A549 (cell line): ENCODE results near the gene ADAM12. TPM values are rescaled to one million over a fixed set of nuclear protein-coding genes. Genes with fewer than 3 reads are reported as not detected.

ENCODE experiments used
- ATAC-seq, 2 experiments: fragments of 200-7000 bp in 1 of 2; fragments of >200 bp in 1 of 2; cut with Nextera tagmentation in 1 of 2; cut with Tn5 transposase in 1 of 2; 3 replicates each; pipeline versions ENCODE4 v1.8.0 to v1.9.1; 2018 to 2020; ENCODE audit warnings: mild to moderate bottlenecking in 1 of 2, moderate library complexity in 1 of 2
- CTCF ChIA-PET: fragments of 300-600 bp; sonication (Branson Sonifier 250); formaldehyde crosslinking; extraction: SDS; loops from one replicate; lab custom pipeline; 2021; ENCODE audit warnings: antibody characterized with exemption, inconsistent platforms; lab: Yijun Ruan, JAX
- POLR2A ChIA-PET: fragments of 350-600 bp; formaldehyde crosslinking; extraction: SDS; loops from one replicate; lab custom pipeline; 2021; ENCODE audit warnings: antibody characterized with exemption, inconsistent platforms; lab: Yijun Ruan, JAX
- DNase-seq, 2 experiments: peaks; one replicate each; pipeline versions ENCODE4 v3.0.0 to v3.0.0-alpha.2; 2011 to 2016; ENCODE audit warnings: low read depth in 1 of 2, low spot score in 1 of 2
- FAIRE-seq: peaks from 2 replicates; lab custom pipeline; 2011; peaks lifted over from hg19 to GRCh38; lab: Jason Lieb, UNC
- H3K27ac ChIP-seq, 2 experiments: fragments of >200 bp; sonication (Bioruptor Twin); formaldehyde crosslinking; 3 replicates each; pipeline ENCODE4 v1.5.1; 2016 to 2017
- H3K4me1 ChIP-seq: fragments of >200 bp; sonication (Bioruptor Twin); formaldehyde crosslinking; 3 replicates; pipeline ENCODE4 v1.6.1; 2016
- H3K4me2 ChIP-seq: fragments of >200 bp; sonication (Bioruptor Twin); formaldehyde crosslinking; 3 replicates; pipeline ENCODE4 v1.6.1; 2016
- H3K4me3 ChIP-seq: fragments of >200 bp; sonication (Bioruptor Twin); formaldehyde crosslinking; 3 replicates; pipeline ENCODE4 v1.5.1; 2016
- H3K9me3 ChIP-seq: fragments of >200 bp; sonication (Bioruptor Twin); formaldehyde crosslinking; 3 replicates; pipeline ENCODE4 v1.6.1; 2016
- CBX2 ChIP-seq: fragments of 200-600 bp; sonication (generic); IDR thresholded peaks from 2 replicates; pipeline ENCODE4 v1.6.1; 2016; ENCODE audit warnings: low read depth, mild to moderate bottlenecking, borderline replicate concordance
- CHD4 ChIP-seq: fragments of 200-600 bp; sonication (generic); IDR thresholded peaks from 2 replicates; pipeline ENCODE4 v1.6.1; 2016; ENCODE audit warnings: antibody characterized with exemption, mild to moderate bottlenecking, borderline replicate concordance
- EHMT2 ChIP-seq: fragments of 200-600 bp; sonication (generic); IDR thresholded peaks from 2 replicates; pipeline ENCODE4 v1.6.1; 2016; ENCODE audit warnings: antibody characterized with exemption, low read depth, mild to moderate bottlenecking, moderate library complexity
- EP300 ChIP-seq, 2 experiments: fragments of >200 bp; sonication (Bioruptor Twin); formaldehyde crosslinking; IDR thresholded peaks; 2 replicates in 1 of 2; 3 replicates in 1 of 2; pipeline ENCODE4 v1.6.1; 2016 to 2017
- KDM1A ChIP-seq: fragments of 200-600 bp; sonication (generic); IDR thresholded peaks from 2 replicates; pipeline ENCODE4 v1.6.1; 2016; ENCODE audit warnings: low read depth, mild to moderate bottlenecking
- KDM5A ChIP-seq: fragments of 200-600 bp; sonication (generic); IDR thresholded peaks from 2 replicates; pipeline ENCODE4 v1.6.1; 2016; ENCODE audit warnings: antibody characterized with exemption, mild to moderate bottlenecking
- NPAS2 ChIP-seq: fragments of 250-450 bp; sonication (Bioruptor Pico); IDR thresholded peaks from 2 replicates; pipeline ENCODE4 v1.8.0; 2022; ENCODE audit warnings: mild to moderate bottlenecking, moderate library complexity, borderline replicate concordance
- PHF8 ChIP-seq: fragments of 200-600 bp; sonication (generic); IDR thresholded peaks from 2 replicates; pipeline ENCODE4 v1.6.1; 2016; ENCODE audit warnings: low read depth, mild to moderate bottlenecking, antibody characterized with exemption, moderate library complexity, borderline replicate concordance
- POLR2AphosphoS2 ChIP-seq: conservative IDR thresholded peaks from 2 replicates; pipeline ENCODE4 v1.6.1; 2012; ENCODE audit warnings: low read length, improper control_type of control experiment, inconsistent platforms
- RFX5 ChIP-seq: fragments of 450-650 bp; IDR thresholded peaks from 2 replicates; pipeline ENCODE4 v1.7.1; 2014; ENCODE audit warnings: antibody characterized with exemption, mild to moderate bottlenecking, moderate library complexity
- RNF2 ChIP-seq: fragments of 200-600 bp; sonication (generic); IDR thresholded peaks from 2 replicates; pipeline ENCODE4 v1.6.1; 2016; ENCODE audit warnings: low read depth, mild to moderate bottlenecking, antibody characterized with exemption, moderate library complexity, borderline replicate concordance
- SREBF2 ChIP-seq: fragments of 450-650 bp; IDR thresholded peaks from 2 replicates; pipeline ENCODE4 v1.6.1; 2014; ENCODE audit warnings: mild to moderate bottlenecking, moderate library complexity
- ZC3H11A ChIP-seq: fragments of 450-650 bp; IDR thresholded peaks from 2 replicates; pipeline ENCODE4 v1.6.1; 2014; ENCODE audit warnings: antibody characterized with exemption, mild to moderate bottlenecking
- ZFP36 ChIP-seq: fragments of 450-650 bp; IDR thresholded peaks from 2 replicates; pipeline ENCODE4 v1.6.1; 2014; ENCODE audit warnings: borderline replicate concordance; ENCODE audit not compliant: partially characterized antibody
- WGBS: methylation state at CpG from one replicate; pipeline ENCODE4 v1.1.6; 2017; ENCODE audit errors: missing lambda C conversion rate; 5-methylcytosine and 5-hydroxymethylcytosine counted together
- polyA plus RNA-seq, 4 experiments: library from polyadenylated mRNA; depleted of rRNA in 3 of 4; stranded (reverse); fragments of >200 nt; fragmentation: RNase III in 1 of 4; extraction: RNeasy Plus Mini Kit Qiagen cat#74134 plus additional on column Dnase treatment in 1 of 4; gene quantifications; 2 replicates in 3 of 4; 3 replicates in 1 of 4; pipeline ENCODE4 v1.2.3, GENCODE V29; 2011 to 2017
- TF ChIP-seq, protein P1 (sequence below): fragments of 200-600 bp; sonication (generic); IDR thresholded peaks from 2 replicates; pipeline ENCODE4 v1.6.1; 2016; ENCODE audit warnings: antibody characterized with exemption, mild to moderate bottlenecking, moderate library complexity
- TF ChIP-seq, protein P2 (sequence below): fragments of >200 bp; sonication (Bioruptor Twin); formaldehyde crosslinking; IDR thresholded peaks from 3 replicates; pipeline ENCODE4 v1.5.1; 2016
- TF ChIP-seq, protein P3 (sequence below): fragments of >200 bp; sonication (Bioruptor Twin); formaldehyde crosslinking; IDR thresholded peaks from 3 replicates; pipeline ENCODE4 v1.6.1; 2016
- TF ChIP-seq, protein P4 (sequence below): IDR thresholded peaks from 2 replicates; pipeline ENCODE4 v1.6.1; 2012; ENCODE audit warnings: low read depth, borderline replicate concordance
- TF ChIP-seq, protein P5 (sequence below): fragments of >200 bp; sonication (Bioruptor Twin); formaldehyde crosslinking; IDR thresholded peaks from 2 replicates; pipeline ENCODE4 v1.6.1; 2016

Gene ADAM12
- polyA plus RNA-seq, 2 of the 4 experiments (the other 2 are of a cell fraction): 1.6 to 4.8 TPM

DNA sequence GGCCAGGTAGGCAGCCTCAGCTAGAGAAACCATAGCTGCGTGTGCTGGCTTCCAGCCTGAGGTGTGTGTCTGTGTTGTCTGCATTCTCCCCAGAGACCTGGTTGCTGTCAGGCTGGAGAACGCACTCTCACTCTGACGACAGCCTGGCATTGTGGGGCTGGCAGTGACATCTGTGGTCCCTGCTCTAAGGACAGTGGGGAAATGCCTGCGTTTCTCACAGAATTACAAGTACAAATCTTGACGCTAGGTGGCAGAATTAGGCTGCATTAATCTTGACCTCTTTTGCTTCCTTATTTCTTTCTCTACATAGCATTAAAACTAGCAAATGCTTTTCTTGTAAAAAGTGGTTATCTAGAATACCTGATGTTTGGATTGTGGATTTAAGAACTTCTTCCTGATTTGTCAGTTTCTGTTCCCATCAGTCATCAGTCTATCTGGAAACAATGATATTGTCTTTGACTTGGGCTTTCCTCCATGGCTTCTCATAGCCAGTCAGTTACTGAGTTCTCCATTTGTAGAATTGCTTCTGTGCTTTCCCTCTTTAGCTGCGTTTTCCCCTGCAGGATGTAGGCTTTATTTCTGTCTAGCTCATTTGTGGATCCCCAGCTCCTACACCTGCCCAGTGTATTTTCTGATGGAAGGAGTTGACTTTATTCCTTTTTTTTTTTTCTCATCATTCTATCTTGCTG lies 405.9 kb downstream of the ADAM12 start (continued):
- TF ChIP-seq SREBF2 (no peak), EP300 (IDR thresholded peaks at IDR 0.05) (no peak), ZC3H11A (no peak), NPAS2 (no peak), KDM1A (no peak), PHF8 (no peak), CHD4 (no peak), ZFP36 (no peak)
- TF ChIP-seq, protein P1, sequence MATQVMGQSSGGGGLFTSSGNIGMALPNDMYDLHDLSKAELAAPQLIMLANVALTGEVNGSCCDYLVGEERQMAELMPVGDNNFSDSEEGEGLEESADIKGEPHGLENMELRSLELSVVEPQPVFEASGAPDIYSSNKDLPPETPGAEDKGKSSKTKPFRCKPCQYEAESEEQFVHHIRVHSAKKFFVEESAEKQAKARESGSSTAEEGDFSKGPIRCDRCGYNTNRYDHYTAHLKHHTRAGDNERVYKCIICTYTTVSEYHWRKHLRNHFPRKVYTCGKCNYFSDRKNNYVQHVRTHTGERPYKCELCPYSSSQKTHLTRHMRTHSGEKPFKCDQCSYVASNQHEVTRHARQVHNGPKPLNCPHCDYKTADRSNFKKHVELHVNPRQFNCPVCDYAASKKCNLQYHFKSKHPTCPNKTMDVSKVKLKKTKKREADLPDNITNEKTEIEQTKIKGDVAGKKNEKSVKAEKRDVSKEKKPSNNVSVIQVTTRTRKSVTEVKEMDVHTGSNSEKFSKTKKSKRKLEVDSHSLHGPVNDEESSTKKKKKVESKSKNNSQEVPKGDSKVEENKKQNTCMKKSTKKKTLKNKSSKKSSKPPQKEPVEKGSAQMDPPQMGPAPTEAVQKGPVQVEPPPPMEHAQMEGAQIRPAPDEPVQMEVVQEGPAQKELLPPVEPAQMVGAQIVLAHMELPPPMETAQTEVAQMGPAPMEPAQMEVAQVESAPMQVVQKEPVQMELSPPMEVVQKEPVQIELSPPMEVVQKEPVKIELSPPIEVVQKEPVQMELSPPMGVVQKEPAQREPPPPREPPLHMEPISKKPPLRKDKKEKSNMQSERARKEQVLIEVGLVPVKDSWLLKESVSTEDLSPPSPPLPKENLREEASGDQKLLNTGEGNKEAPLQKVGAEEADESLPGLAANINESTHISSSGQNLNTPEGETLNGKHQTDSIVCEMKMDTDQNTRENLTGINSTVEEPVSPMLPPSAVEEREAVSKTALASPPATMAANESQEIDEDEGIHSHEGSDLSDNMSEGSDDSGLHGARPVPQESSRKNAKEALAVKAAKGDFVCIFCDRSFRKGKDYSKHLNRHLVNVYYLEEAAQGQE: no peak
- TF ChIP-seq, protein P2, sequence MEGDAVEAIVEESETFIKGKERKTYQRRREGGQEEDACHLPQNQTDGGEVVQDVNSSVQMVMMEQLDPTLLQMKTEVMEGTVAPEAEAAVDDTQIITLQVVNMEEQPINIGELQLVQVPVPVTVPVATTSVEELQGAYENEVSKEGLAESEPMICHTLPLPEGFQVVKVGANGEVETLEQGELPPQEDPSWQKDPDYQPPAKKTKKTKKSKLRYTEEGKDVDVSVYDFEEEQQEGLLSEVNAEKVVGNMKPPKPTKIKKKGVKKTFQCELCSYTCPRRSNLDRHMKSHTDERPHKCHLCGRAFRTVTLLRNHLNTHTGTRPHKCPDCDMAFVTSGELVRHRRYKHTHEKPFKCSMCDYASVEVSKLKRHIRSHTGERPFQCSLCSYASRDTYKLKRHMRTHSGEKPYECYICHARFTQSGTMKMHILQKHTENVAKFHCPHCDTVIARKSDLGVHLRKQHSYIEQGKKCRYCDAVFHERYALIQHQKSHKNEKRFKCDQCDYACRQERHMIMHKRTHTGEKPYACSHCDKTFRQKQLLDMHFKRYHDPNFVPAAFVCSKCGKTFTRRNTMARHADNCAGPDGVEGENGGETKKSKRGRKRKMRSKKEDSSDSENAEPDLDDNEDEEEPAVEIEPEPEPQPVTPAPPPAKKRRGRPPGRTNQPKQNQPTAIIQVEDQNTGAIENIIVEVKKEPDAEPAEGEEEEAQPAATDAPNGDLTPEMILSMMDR: peak; percentile 82

GRCh38 chr10:125980521-125981035 lies 407.7 kb downstream of the ADAM12 start:
- H3K9me3 ChIP-seq: no peaks in the 10 kb centered on the region
- no peak overlapping the region for H3K4me2 ChIP-seq
- no peak for TF ChIP-seq EHMT2
- TF ChIP-seq RNF2: no peak
- TF ChIP-seq, protein P3, sequence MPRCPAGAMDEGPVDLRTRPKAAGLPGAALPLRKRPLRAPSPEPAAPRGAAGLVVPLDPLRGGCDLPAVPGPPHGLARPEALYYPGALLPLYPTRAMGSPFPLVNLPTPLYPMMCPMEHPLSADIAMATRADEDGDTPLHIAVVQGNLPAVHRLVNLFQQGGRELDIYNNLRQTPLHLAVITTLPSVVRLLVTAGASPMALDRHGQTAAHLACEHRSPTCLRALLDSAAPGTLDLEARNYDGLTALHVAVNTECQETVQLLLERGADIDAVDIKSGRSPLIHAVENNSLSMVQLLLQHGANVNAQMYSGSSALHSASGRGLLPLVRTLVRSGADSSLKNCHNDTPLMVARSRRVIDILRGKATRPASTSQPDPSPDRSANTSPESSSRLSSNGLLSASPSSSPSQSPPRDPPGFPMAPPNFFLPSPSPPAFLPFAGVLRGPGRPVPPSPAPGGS: no peak
- no peak for TF ChIP-seq CBX2
- TF ChIP-seq, protein P4, sequence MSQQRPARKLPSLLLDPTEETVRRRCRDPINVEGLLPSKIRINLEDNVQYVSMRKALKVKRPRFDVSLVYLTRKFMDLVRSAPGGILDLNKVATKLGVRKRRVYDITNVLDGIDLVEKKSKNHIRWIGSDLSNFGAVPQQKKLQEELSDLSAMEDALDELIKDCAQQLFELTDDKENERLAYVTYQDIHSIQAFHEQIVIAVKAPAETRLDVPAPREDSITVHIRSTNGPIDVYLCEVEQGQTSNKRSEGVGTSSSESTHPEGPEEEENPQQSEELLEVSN: no peak
- no peak for TF ChIP-seq ZFP36
- no peak for TF ChIP-seq KDM5A
- TF ChIP-seq POLR2AphosphoS2: no peak
- TF ChIP-seq, protein P5, sequence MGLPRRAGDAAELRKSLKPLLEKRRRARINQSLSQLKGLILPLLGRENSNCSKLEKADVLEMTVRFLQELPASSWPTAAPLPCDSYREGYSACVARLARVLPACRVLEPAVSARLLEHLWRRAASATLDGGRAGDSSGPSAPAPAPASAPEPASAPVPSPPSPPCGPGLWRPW: no peak
- no peak for TF ChIP-seq RFX5
- no peak for TF ChIP-seq SREBF2
- H3K4me1 ChIP-seq: peaks cover 27% of the 10 kb centered on the region; the same call in 2 of the 3 replicates
- H3K27ac ChIP-seq: peak overlapping the region in 1 of 2 experiments; percentile 11; a peak in 2 of 6 replicates
- ATAC-seq (no peak), DNase-seq (no peak), FAIRE-seq (no peak)
- POLR2A ChIA-PET: no interaction called here
- no peak overlapping the region for H3K4me3 ChIP-seq
- 70% methylated on average over 6 of the region's 6 CpGs for WGBS
- CTCF ChIA-PET: interaction anchor here (1.2 to 5.7 kb wide), 6 partner anchors 46 to 525 kb away, joined by 3 to 58 read pairs (median 10); partner anchors contain the start of gene ADAM12
